ENCODE results near the gene COA8.

The COA8 gene

GRCh38 chr14:103535891-103536565 lies 26.7 kb upstream of the COA8 start:
- DNase-seq (ENCODE audit: low read depth in 2 of 2, low spot score in 1 of 2): no peak

GRCh38 chr14:103536693-103537092 lies 26.1 kb upstream of the COA8 start:
- DNase-seq (ENCODE audit: low read depth in 2 of 2, low spot score in 1 of 2): no peak

- DNase-seq (ENCODE audit: low read depth in 2 of 2, low spot score in 1 of 2): no peak
These were observed 25.4 kb upstream of the COA8 start for GRCh38 chr14:103537175-103537990.

- no peak for DNase-seq (ENCODE audit: low read depth in 2 of 2, low spot score in 1 of 2)
These were observed 24.3 kb upstream of the COA8 start for GRCh38 chr14:103538291-103539055.

GRCh38 chr14:103539056-103539825 lies 23.5 kb upstream of the COA8 start:
- DNase-seq (ENCODE audit: low read depth in 2 of 2, low spot score in 1 of 2): no peak

GRCh38 chr14:103540821-103541708 lies 21.7 kb upstream of the COA8 start:
- DNase-seq (ENCODE audit: low read depth in 2 of 2, low spot score in 1 of 2): no peak

GRCh38 chr14:103541709-103542604 lies 20.8 kb upstream of the COA8 start:
- no peak for DNase-seq (ENCODE audit: low read depth in 2 of 2, low spot score in 1 of 2)

- no peak for DNase-seq (ENCODE audit: low read depth in 2 of 2, low spot score in 1 of 2)
These were observed 20.1 kb upstream of the COA8 start for GRCh38 chr14:103542605-103543088.

GRCh38 chr14:103543140-103543539 lies 19.6 kb upstream of the COA8 start:
- DNase-seq (ENCODE audit: low read depth in 2 of 2, low spot score in 1 of 2): no peak

- DNase-seq (ENCODE audit: low read depth in 2 of 2, low spot score in 1 of 2): no peak
These were observed 18.9 kb upstream of the COA8 start for GRCh38 chr14:103543721-103544387.

- DNase-seq (ENCODE audit: low read depth in 2 of 2, low spot score in 1 of 2): no peak
These were observed 18.2 kb upstream of the COA8 start for GRCh38 chr14:103544388-103545218.

- DNase-seq (ENCODE audit: low read depth in 2 of 2, low spot score in 1 of 2): no peak
These were observed 17.4 kb upstream of the COA8 start for GRCh38 chr14:103545219-103545914.

- no peak for DNase-seq (ENCODE audit: low read depth in 2 of 2, low spot score in 1 of 2)
These were observed 16.7 kb upstream of the COA8 start for GRCh38 chr14:103545915-103546651.

GRCh38 chr14:103546652-103547454 lies 15.9 kb upstream of the COA8 start:
- DNase-seq (ENCODE audit: low read depth in 2 of 2, low spot score in 1 of 2): peak; percentile 49 to 62

GRCh38 chr14:103547455-103547940 lies 15.3 kb upstream of the COA8 start:
- no peak for DNase-seq (ENCODE audit: low read depth in 2 of 2, low spot score in 1 of 2)
